OCI-LY1 (cell line): ENCODE measurements around the gene BCL2L11.

Experiments
- H2AFZ ChIP-seq: fragments of 200-600 bp; sonication (generic), shearing (Covaris generic); 2 replicates; pipeline ENCODE4 v1.6.0; 2014; ENCODE audit warnings: antibody characterized with exemption, mild to moderate bottlenecking, low read length
- H3F3A ChIP-seq: fragments of 200-600 bp; sonication (generic), shearing (Covaris generic); 2 replicates; pipeline ENCODE4 v1.6.0; 2014; ENCODE audit warnings: mild to moderate bottlenecking, antibody characterized with exemption, low read length, moderate library complexity; ENCODE audit not compliant: insufficient read depth
- H3K27ac ChIP-seq: fragments of 200-600 bp; sonication (generic); 2 replicates; pipeline ENCODE4 v1.5.1; 2014; ENCODE audit warnings: low read length, mixed run types, mild to moderate bottlenecking, low read depth; ENCODE audit not compliant: poor library complexity, severe bottlenecking
- H3K27me3 ChIP-seq: fragments of 200-600 bp; sonication (generic); 2 replicates; pipeline ENCODE4 v1.6.0; 2014; ENCODE audit warnings: antibody characterized with exemption, mild to moderate bottlenecking, low read length, moderate library complexity; ENCODE audit not compliant: insufficient read depth
- H3K36me3 ChIP-seq: fragments of 200-600 bp; sonication (generic); 2 replicates; pipeline ENCODE4 v1.6.1; 2014; ENCODE audit warnings: mild to moderate bottlenecking, antibody characterized with exemption, low read length, moderate library complexity, mixed read lengths; ENCODE audit not compliant: insufficient read depth
- H3K4me1 ChIP-seq: fragments of 200-600 bp; sonication (generic); 2 replicates; pipeline ENCODE4 v1.5.1; 2014; ENCODE audit warnings: mild to moderate bottlenecking, low read length, moderate library complexity; ENCODE audit not compliant: insufficient read depth, severe bottlenecking
- H3K4me2 ChIP-seq: fragments of 200-600 bp; sonication (generic), shearing (Covaris generic); 2 replicates; pipeline ENCODE4 v1.6.1; 2014; ENCODE audit warnings: low read length
- H3K4me3 ChIP-seq: fragments of 200-600 bp; sonication (generic); 2 replicates; pipeline ENCODE4 v1.5.1; 2014; ENCODE audit warnings: low read length, low read depth, mild to moderate bottlenecking, mixed read lengths; ENCODE audit not compliant: poor library complexity, severe bottlenecking
- H3K79me2 ChIP-seq: fragments of 200-600 bp; shearing (Covaris generic); 2 replicates; pipeline ENCODE4 v1.6.1; 2016; ENCODE audit warnings: mixed run types, low read length, mixed read lengths; ENCODE audit not compliant: insufficient read depth
- H3K9ac ChIP-seq: fragments of 200-600 bp; sonication (generic), shearing (Covaris generic); 2 replicates; pipeline ENCODE4 v1.6.1; 2014; ENCODE audit warnings: mild to moderate bottlenecking, low read length, mixed read lengths
- H3K9me2 ChIP-seq: fragments of 200-600 bp; sonication (generic), shearing (Covaris generic); 2 replicates; pipeline ENCODE4 v1.6.1; 2014; ENCODE audit warnings: low read depth, mild to moderate bottlenecking, low read length, mixed read lengths
- H3K9me3 ChIP-seq: fragments of 200-600 bp; shearing (Covaris generic); 2 replicates; pipeline ENCODE4 v1.6.1; 2014; ENCODE audit warnings: low read length, mixed read lengths
- H4K20me1 ChIP-seq: fragments of 200-600 bp; sonication (generic), shearing (Covaris generic); 2 replicates; pipeline ENCODE4 v1.6.0; 2016; ENCODE audit warnings: mild to moderate bottlenecking, low read length; ENCODE audit not compliant: insufficient read depth
- EZH2 ChIP-seq: fragments of 200-600 bp; sonication (generic), shearing (Covaris generic); IDR thresholded peaks from 2 replicates; pipeline ENCODE4 v1.8.0; 2017; ENCODE audit warnings: borderline replicate concordance, mixed run types, mild to moderate bottlenecking, antibody characterized with exemption, low read length, moderate library complexity, mixed read lengths
- TF ChIP-seq, protein P1 (sequence below): fragments of 200-600 bp; sonication (generic), shearing (Covaris generic); IDR thresholded peaks from 2 replicates; pipeline ENCODE4 v1.5.1; 2017; ENCODE audit warnings: mild to moderate bottlenecking, antibody characterized with exemption, low read length, moderate library complexity, mixed read lengths

Gene BCL2L11

GRCh38 chr2:111117598-111118480, 2.9 kb upstream of the BCL2L11 start:
- H3K27me3 ChIP-seq = no peaks in the 10 kb centered on the region
- peaks cover 18% of the 10 kb centered on the region for H3K36me3 ChIP-seq
- H3K9me2 ChIP-seq = no peaks in the 10 kb centered on the region
- peak overlapping the region; percentile 89 for H3K4me3 ChIP-seq
- H3K4me1 ChIP-seq = peaks cover 46% of the 10 kb centered on the region
- H4K20me1 ChIP-seq = no peaks in the 10 kb centered on the region
- H3K79me2 ChIP-seq = peaks cover 19% of the 10 kb centered on the region
- peak overlapping the region; percentile 95 for H3K9ac ChIP-seq
- H3K9me3 ChIP-seq = no peaks in the 10 kb centered on the region
- no peak overlapping the region for H2AFZ ChIP-seq
- H3F3A ChIP-seq = peaks cover 8% of the 10 kb centered on the region; the same call in 1 of the 2 replicates
- TF ChIP-seq EZH2 = no peak
- TF ChIP-seq, protein P1, sequence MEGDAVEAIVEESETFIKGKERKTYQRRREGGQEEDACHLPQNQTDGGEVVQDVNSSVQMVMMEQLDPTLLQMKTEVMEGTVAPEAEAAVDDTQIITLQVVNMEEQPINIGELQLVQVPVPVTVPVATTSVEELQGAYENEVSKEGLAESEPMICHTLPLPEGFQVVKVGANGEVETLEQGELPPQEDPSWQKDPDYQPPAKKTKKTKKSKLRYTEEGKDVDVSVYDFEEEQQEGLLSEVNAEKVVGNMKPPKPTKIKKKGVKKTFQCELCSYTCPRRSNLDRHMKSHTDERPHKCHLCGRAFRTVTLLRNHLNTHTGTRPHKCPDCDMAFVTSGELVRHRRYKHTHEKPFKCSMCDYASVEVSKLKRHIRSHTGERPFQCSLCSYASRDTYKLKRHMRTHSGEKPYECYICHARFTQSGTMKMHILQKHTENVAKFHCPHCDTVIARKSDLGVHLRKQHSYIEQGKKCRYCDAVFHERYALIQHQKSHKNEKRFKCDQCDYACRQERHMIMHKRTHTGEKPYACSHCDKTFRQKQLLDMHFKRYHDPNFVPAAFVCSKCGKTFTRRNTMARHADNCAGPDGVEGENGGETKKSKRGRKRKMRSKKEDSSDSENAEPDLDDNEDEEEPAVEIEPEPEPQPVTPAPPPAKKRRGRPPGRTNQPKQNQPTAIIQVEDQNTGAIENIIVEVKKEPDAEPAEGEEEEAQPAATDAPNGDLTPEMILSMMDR = no peak
- peak overlapping the region; percentile 89 for H3K27ac ChIP-seq
- peak overlapping the region; percentile 88 for H3K4me2 ChIP-seq

DNA sequence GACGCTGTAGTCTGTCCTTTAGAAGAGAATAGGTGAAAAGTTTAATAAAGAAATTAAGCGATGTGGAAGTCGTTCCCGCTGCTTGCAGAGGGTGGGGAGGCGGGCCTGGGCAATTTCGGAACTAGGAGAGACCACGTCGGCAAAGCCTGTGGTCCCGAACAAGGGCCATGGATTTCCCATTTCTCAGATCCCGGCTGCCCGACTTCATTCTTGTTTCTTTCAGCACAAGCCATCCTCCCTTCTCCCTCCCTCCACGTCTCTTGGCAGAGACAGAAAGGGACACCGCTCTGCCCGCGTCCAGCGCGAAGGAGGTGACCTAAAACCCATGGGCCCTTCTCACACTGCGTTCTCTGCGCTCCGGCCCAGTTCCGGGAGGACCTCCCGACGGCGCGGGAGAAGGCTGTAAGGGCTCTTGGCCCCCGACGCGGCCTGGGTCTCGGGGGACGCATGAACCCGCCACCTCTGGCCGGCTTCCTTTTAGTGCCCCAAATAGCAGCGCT, 2.2 kb upstream of the BCL2L11 start:
- Histone ChIP-seq H3K36me3 (peaks cover 25% of the 10 kb centered on the region), H3K9ac (peak overlapping the region; percentile 95), H4K20me1 (no peaks in the 10 kb centered on the region), H3K4me2 (peak overlapping the region; percentile 88), H3K27ac (peak overlapping the region; percentile 89), H3K4me3 (peak overlapping the region; percentile 89), H3K27me3 (no peaks in the 10 kb centered on the region), H2AFZ (no peak overlapping the region), H3K79me2 (peaks cover 26% of the 10 kb centered on the region), H3F3A (peaks cover 8% of the 10 kb centered on the region; the same call in 1 of the 2 replicates), H3K9me3 (no peaks in the 10 kb centered on the region), H3K4me1 (peaks cover 50% of the 10 kb centered on the region), H3K9me2 (no peaks in the 10 kb centered on the region)
- TF ChIP-seq, protein P1 = no peak
- TF ChIP-seq EZH2 = no peak

- peak overlapping the region; percentile 89 for H3K4me3 ChIP-seq
- peak overlapping the region; percentile 89 for H3K27ac ChIP-seq
- H3K9ac ChIP-seq = peak overlapping the region; percentile 95
- peak overlapping the region; percentile 88 for H3K4me2 ChIP-seq
- H3K36me3 ChIP-seq = peaks cover 32% of the 10 kb centered on the region
- H3F3A ChIP-seq = peaks cover 8% of the 10 kb centered on the region; the same call in 1 of the 2 replicates
- no peaks in the 10 kb centered on the region for H3K27me3 ChIP-seq
- no peaks in the 10 kb centered on the region for H3K9me2 ChIP-seq
- no peaks in the 10 kb centered on the region for H3K9me3 ChIP-seq
- no peaks in the 10 kb centered on the region for H4K20me1 ChIP-seq
- TF ChIP-seq EZH2 = no peak
- TF ChIP-seq, protein P1 = no peak
- peaks cover 57% of the 10 kb centered on the region for H3K4me1 ChIP-seq
- no peak overlapping the region for H2AFZ ChIP-seq
- peaks cover 32% of the 10 kb centered on the region for H3K79me2 ChIP-seq
Observed at GRCh38 chr2:111118981-111119821, 1.5 kb upstream of the BCL2L11 start.
